SK-N-SH (cell line): ENCODE results near the gene GRIN1. TPM values are rescaled to one million over a fixed set of nuclear protein-coding genes. Genes with fewer than 3 reads are reported as not detected.

Source experiments
- CTCF ChIA-PET: fragments of 300-600, 350-600 bp; formaldehyde crosslinking; extraction: SDS; loops from one replicate; lab custom pipeline; 2021; lab: Yijun Ruan, JAX
- POLR2A ChIA-PET: fragments of 350-600 bp; sonication (Branson Sonifier 250); formaldehyde crosslinking; extraction: SDS; loops from one replicate; lab custom pipeline; 2020; ENCODE audit warnings: antibody characterized with exemption, inconsistent platforms; lab: Yijun Ruan, JAX
- DNase-seq: peaks from one replicate; pipeline ENCODE4 v3.0.0; 2012
- H2AFZ ChIP-seq: fragments of 200-600 bp; sonication (generic); 2 replicates; pipeline ENCODE4 v1.8.1; 2016; ENCODE audit warnings: antibody characterized with exemption, mild to moderate bottlenecking, low read depth
- H3F3A ChIP-seq: fragments of 200-600 bp; sonication (generic); replicated peaks from 2 replicates; pipeline ENCODE3; 2016; ENCODE audit warnings: antibody characterized with exemption, mild to moderate bottlenecking; ENCODE audit not compliant: insufficient read depth
- H3K27ac ChIP-seq, 2 experiments: fragments of 200-500 bp in 1 of 2; fragments of 200-600 bp in 1 of 2; sonication (Bioruptor generic) in 1 of 2; sonication (generic), shearing (Covaris generic) in 1 of 2; 2 replicates each; pipeline versions ENCODE4 v1.5.1 to v1.6.1; 2014 to 2016; ENCODE audit warnings: low read depth in 2 of 2, inconsistent platforms in 1 of 2, low read length in 1 of 2, mild to moderate bottlenecking in 1 of 2, mixed read lengths in 1 of 2
- H3K27me3 ChIP-seq: fragments of 200-600 bp; sonication (generic), shearing (Covaris generic); 2 replicates; pipeline ENCODE4 v1.6.1; 2016; ENCODE audit warnings: mixed run types; ENCODE audit not compliant: insufficient read depth
- H3K36me3 ChIP-seq, 2 experiments: fragments of 200-500 bp in 1 of 2; fragments of 200-600 bp in 1 of 2; sonication (Bioruptor generic) in 1 of 2; sonication (generic) in 1 of 2; replicated peaks in 1 of 2; 2 replicates each; pipeline versions ENCODE3 to v1.5.1; 2014 to 2016; ENCODE audit warnings: low read length in 1 of 2, mild to moderate bottlenecking in 1 of 2; ENCODE audit not compliant: insufficient read depth in 2 of 2, control insufficient read depth in 1 of 2
- H3K4me1 ChIP-seq, 2 experiments: fragments of 200-500 bp in 1 of 2; fragments of 200-600 bp in 1 of 2; sonication (Bioruptor generic) in 1 of 2; sonication (generic), shearing (Covaris generic) in 1 of 2; 2 replicates each; pipeline versions ENCODE4 v1.5.1 to v1.6.1; 2014 to 2016; ENCODE audit warnings: low read depth in 1 of 2, low read length in 1 of 2, mixed run types in 1 of 2; ENCODE audit not compliant: insufficient read depth in 2 of 2, control insufficient read depth in 1 of 2
- H3K4me2 ChIP-seq: fragments of 200-600 bp; sonication (generic), shearing (Covaris generic); 2 replicates; pipeline ENCODE4 v1.6.1; 2017; ENCODE audit warnings: mixed run types
- H3K4me3 ChIP-seq, 2 experiments: fragments of 200-500 bp in 1 of 2; fragments of 200-600 bp in 1 of 2; sonication (Bioruptor generic) in 1 of 2; sonication (generic), shearing (Covaris generic) in 1 of 2; 2 replicates each; pipeline versions ENCODE4 v1.5.1 to v1.8.1; 2014 to 2016; ENCODE audit warnings: low read depth in 2 of 2, inconsistent platforms in 1 of 2, low read length in 1 of 2, mild to moderate bottlenecking in 1 of 2, mixed read lengths in 1 of 2, moderate library complexity in 1 of 2
- H3K79me2 ChIP-seq: fragments of 200-600 bp; sonication (generic); 2 replicates; pipeline ENCODE4 v1.8.1; 2017; ENCODE audit warnings: mild to moderate bottlenecking; ENCODE audit not compliant: insufficient read depth
- H3K9ac ChIP-seq: fragments of 200-600 bp; sonication (generic); 2 replicates; pipeline ENCODE4 v1.6.1; 2017; ENCODE audit warnings: mixed run types
- H3K9me2 ChIP-seq: fragments of 200-600 bp; sonication (generic); 2 replicates; pipeline ENCODE4 v1.6.1; 2017; ENCODE audit warnings: mixed run types
- H3K9me3 ChIP-seq: fragments of 200-600 bp; sonication (generic); 2 replicates; pipeline ENCODE4 v1.6.1; 2017; ENCODE audit warnings: mixed run types, mild to moderate bottlenecking, moderate library complexity
- H4K20me1 ChIP-seq: fragments of 200-600 bp; sonication (generic); 2 replicates; pipeline ENCODE4 v1.6.1; 2017; ENCODE audit warnings: mild to moderate bottlenecking, mixed run types; ENCODE audit not compliant: insufficient read depth
- ELF1 ChIP-seq: IDR thresholded peaks from 2 replicates; pipeline ENCODE4 v1.4.0; 2012
- EZH2phosphoT487 ChIP-seq: fragments of 200-600 bp; sonication (generic); IDR thresholded peaks from 2 replicates; pipeline ENCODE4 v1.6.1; 2017; ENCODE audit warnings: low read depth, mixed run types, mild to moderate bottlenecking, antibody characterized with exemption, moderate library complexity, borderline replicate concordance
- FOSL2 ChIP-seq: IDR thresholded peaks from 2 replicates; pipeline ENCODE4 v1.4.0; 2012; ENCODE audit warnings: low read depth, mild to moderate bottlenecking, moderate library complexity, borderline replicate concordance
- FOXM1 ChIP-seq: IDR thresholded peaks from 2 replicates; pipeline ENCODE4 v1.4.0; 2012; ENCODE audit warnings: low read depth, mild to moderate bottlenecking
- GATA2 ChIP-seq: sonication (generic); formaldehyde crosslinking; IDR thresholded peaks from 2 replicates; pipeline ENCODE4 v1.5.0; 2020; ENCODE audit warnings: mild to moderate bottlenecking, missing genetic modification reagents
- IRF3 ChIP-seq: fragments of 150-350 bp; IDR thresholded peaks from 2 replicates; pipeline ENCODE4 v1.6.1; 2016; ENCODE audit warnings: mild to moderate bottlenecking, low read depth, low read length
- JUND ChIP-seq: IDR thresholded peaks from 2 replicates; pipeline ENCODE4 v1.4.0; 2012
- MAX ChIP-seq: IDR thresholded peaks from 2 replicates; pipeline ENCODE4 v1.4.0; 2012; ENCODE audit warnings: low read depth
- NFIC ChIP-seq: IDR thresholded peaks from 2 replicates; pipeline ENCODE4 v1.4.0; 2012; ENCODE audit warnings: borderline replicate concordance
- PBX3 ChIP-seq: IDR thresholded peaks from 2 replicates; pipeline ENCODE4; 2012
- RAD21 ChIP-seq: IDR thresholded peaks from 2 replicates; pipeline ENCODE4 v1.6.1; 2012; ENCODE audit warnings: mild to moderate bottlenecking, low read length
- REST ChIP-seq: IDR thresholded peaks from 2 replicates; pipeline ENCODE4 v1.6.1; 2012; ENCODE audit warnings: mild to moderate bottlenecking, low read depth, low read length, moderate library complexity
- RXRA ChIP-seq: IDR thresholded peaks from 2 replicates; pipeline ENCODE4 v1.4.0; 2012; ENCODE audit warnings: low read depth, mild to moderate bottlenecking, borderline replicate concordance
- USF1 ChIP-seq: IDR thresholded peaks from 2 replicates; pipeline ENCODE4 v1.4.0; 2012; ENCODE audit warnings: low read depth, borderline replicate concordance
- WGBS: methylation state at CpG from one replicate; pipeline ENCODE4 v1.1.6; 2017; ENCODE audit warnings: low lambda C conversion rate; 5-methylcytosine and 5-hydroxymethylcytosine counted together
- polyA plus RNA-seq, 3 experiments: library from polyadenylated mRNA; depleted of rRNA; stranded (reverse); fragments of >200 nt; gene quantifications; 2 replicates each; pipeline ENCODE4 v1.2.3, GENCODE V29; 2012

GRIN1 gene
- polyA plus RNA-seq, 1 of the 3 experiments (the other 2 are of a cell fraction), result not detected

GRCh38 chr9:137178939-137179630 lies 40.1 kb downstream of the GRIN1 start:
- H3K36me3 ChIP-seq, result peaks cover 0 to 53% of the 10 kb centered on the region in 2 experiments
- H3K9me3 ChIP-seq, result no peaks in the 10 kb centered on the region
- H3K27me3 ChIP-seq, result no peaks in the 10 kb centered on the region
- no peak for DNase-seq
- H3K9me2 ChIP-seq, result no peaks in the 10 kb centered on the region
- H3K79me2 ChIP-seq, result no peaks in the 10 kb centered on the region
- no peak overlapping the region for H3K27ac ChIP-seq
- H4K20me1 ChIP-seq, result no peaks in the 10 kb centered on the region
- POLR2A ChIA-PET, result no interaction called here
- no peak overlapping the region for H3K4me2 ChIP-seq
- no peaks in the 10 kb centered on the region for H3F3A ChIP-seq
- TF ChIP-seq USF1, result no peak
- TF ChIP-seq RXRA, result no peak
- TF ChIP-seq ELF1, result no peak
- no peak for TF ChIP-seq GATA2 (CRISPR knock-in tag)
- TF ChIP-seq NFIC, result no peak
- TF ChIP-seq FOXM1, result no peak
- TF ChIP-seq IRF3, result no peak
- no peak for TF ChIP-seq JUND
- TF ChIP-seq EZH2phosphoT487, result no peak
- TF ChIP-seq RAD21, result no peak
- TF ChIP-seq PBX3, result no peak
- TF ChIP-seq FOSL2, result no peak
- no peak for TF ChIP-seq MAX
- no peak for TF ChIP-seq REST
- TF ChIP-seq, all 33 proteins: peak for 0
- Histone ChIP-seq H3K4me3 (no peak overlapping the region), H3K9ac (no peak overlapping the region), H3K4me1 (peaks cover 0 to 4% of the 10 kb centered on the region in 2 experiments; a peak in 1 of 4 replicates), H2AFZ (no peak overlapping the region)
- CTCF ChIA-PET, result interaction anchor here (1.4 kb wide), 1 partner anchor 58 kb away, joined by 5 read pairs; no protein-coding TSS in a partner anchor
- 90% methylated on average over 16 of the region's 19 CpGs for whole genome bisulfite sequencing
